HG03460 (cell line): ENCODE data around the gene RNF224.

Experiments used
- ATAC-seq: cut with Tn5 transposase; IDR thresholded peaks from one replicate; pipeline ENCODE4 v1.9.1; 2021; ENCODE audit not compliant: unreplicated experiment

The RNF224 gene

GRCh38 chr9:137191691-137192447, 35.4 kb upstream of the RNF224 start:
- ATAC-seq = no peak

GRCh38 chr9:137192448-137192780, 34.9 kb upstream of the RNF224 start:
- ATAC-seq = no peak

- ATAC-seq = no peak
Measured at GRCh38 chr9:137192859-137193258, 34.4 kb upstream of the RNF224 start.

GRCh38 chr9:137193771-137194170, 33.5 kb upstream of the RNF224 start:
- ATAC-seq = no peak

GRCh38 chr9:137194388-137194787, 32.9 kb upstream of the RNF224 start:
- ATAC-seq = no peak

- ATAC-seq = no peak
Measured at GRCh38 chr9:137194909-137195308, 32.4 kb upstream of the RNF224 start.

- ATAC-seq = no peak
Measured at GRCh38 chr9:137195525-137196220, 31.6 kb upstream of the RNF224 start.

GRCh38 chr9:137198051-137198901, 29.0 kb upstream of the RNF224 start:
- ATAC-seq = no peak

GRCh38 chr9:137198902-137199283, 28.4 kb upstream of the RNF224 start:
- ATAC-seq = no peak

GRCh38 chr9:137199411-137200121, 27.7 kb upstream of the RNF224 start:
- no peak for ATAC-seq

GRCh38 chr9:137200311-137201204, 26.7 kb upstream of the RNF224 start, which contains the start of gene TPRN:
TPRN (minus strand) TSS chr9:137200741; CDS start chr9:137200711, 30 bp downstream.
- peak; percentile 81 for ATAC-seq

GRCh38 chr9:137201205-137201868, 26.0 kb upstream of the RNF224 start:
- no peak for ATAC-seq

- no peak for ATAC-seq
Measured at GRCh38 chr9:137202966-137203365, 24.3 kb upstream of the RNF224 start.

- no peak for ATAC-seq
Measured at GRCh38 chr9:137204731-137205125, 22.6 kb upstream of the RNF224 start.

- ATAC-seq = peak; percentile 39
Measured at GRCh38 chr9:137205126-137206069, 21.9 kb upstream of the RNF224 start, which contains the start of the genes NDOR1 and TMEM203. NDOR1 (plus strand) TSS chr9:137205700; CDS start chr9:137205778, 78 bp downstream. TMEM203 (minus strand) TSS chr9:137205648; CDS start chr9:137205414, 234 bp downstream.

- ATAC-seq = no peak
Measured at GRCh38 chr9:137206602-137207001, 20.7 kb upstream of the RNF224 start.

- ATAC-seq = no peak
Measured at GRCh38 chr9:137211532-137211931, 15.8 kb upstream of the RNF224 start.

GRCh38 chr9:137212520-137212919, 14.8 kb upstream of the RNF224 start:
- ATAC-seq = no peak
